ENCODE results near the gene HDHD5. TPM values are rescaled to one million over a fixed set of nuclear protein-coding genes. Genes with fewer than 3 reads are reported as not detected.

The HDHD5 gene
- total and polyA plus RNA-seq, 4 donors, result 13.2 to 46.1 (median 35.9) TPM

DNA sequence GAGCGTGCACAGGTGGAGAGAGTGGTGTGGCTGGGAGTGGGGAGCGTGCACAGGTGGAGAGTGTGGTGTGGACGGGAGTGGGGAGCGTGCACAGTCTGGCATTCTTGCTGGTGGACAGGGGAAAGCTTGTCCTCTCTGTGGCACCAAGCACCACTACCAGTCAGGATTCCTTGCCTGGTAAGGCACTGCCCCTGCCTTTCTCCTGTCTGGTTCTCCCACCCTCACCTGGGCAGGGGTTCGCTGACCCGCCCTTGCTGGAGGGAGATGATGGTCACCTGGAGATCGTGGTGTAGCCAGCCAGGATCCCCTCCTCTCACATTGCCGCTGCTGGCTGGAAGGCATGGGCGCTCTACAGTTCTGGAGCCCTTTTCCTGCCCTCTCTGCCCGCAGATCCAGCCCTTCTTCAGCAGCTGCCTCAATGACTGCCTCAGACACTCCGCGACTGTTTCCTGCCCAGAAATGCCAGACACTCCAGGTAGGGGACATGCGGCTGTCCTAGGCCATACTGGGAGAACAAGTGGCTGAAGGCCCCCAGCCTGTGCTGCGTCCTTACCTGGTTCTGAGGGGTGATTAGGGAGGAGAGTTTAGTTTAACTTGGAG lies 54.6 kb downstream of the HDHD5 start (continued):
- TF ChIP-seq YY1 (IDR thresholded peaks at IDR 0.05), result no peak
- TF ChIP-seq, protein P1, sequence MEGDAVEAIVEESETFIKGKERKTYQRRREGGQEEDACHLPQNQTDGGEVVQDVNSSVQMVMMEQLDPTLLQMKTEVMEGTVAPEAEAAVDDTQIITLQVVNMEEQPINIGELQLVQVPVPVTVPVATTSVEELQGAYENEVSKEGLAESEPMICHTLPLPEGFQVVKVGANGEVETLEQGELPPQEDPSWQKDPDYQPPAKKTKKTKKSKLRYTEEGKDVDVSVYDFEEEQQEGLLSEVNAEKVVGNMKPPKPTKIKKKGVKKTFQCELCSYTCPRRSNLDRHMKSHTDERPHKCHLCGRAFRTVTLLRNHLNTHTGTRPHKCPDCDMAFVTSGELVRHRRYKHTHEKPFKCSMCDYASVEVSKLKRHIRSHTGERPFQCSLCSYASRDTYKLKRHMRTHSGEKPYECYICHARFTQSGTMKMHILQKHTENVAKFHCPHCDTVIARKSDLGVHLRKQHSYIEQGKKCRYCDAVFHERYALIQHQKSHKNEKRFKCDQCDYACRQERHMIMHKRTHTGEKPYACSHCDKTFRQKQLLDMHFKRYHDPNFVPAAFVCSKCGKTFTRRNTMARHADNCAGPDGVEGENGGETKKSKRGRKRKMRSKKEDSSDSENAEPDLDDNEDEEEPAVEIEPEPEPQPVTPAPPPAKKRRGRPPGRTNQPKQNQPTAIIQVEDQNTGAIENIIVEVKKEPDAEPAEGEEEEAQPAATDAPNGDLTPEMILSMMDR (IDR thresholded peaks at IDR 0.05; ENCODE audit: low read depth, low read length, missing input control), result no peak
- TF ChIP-seq HNF4A (conservative IDR thresholded peaks at IDR 0.05), result no peak

DNA sequence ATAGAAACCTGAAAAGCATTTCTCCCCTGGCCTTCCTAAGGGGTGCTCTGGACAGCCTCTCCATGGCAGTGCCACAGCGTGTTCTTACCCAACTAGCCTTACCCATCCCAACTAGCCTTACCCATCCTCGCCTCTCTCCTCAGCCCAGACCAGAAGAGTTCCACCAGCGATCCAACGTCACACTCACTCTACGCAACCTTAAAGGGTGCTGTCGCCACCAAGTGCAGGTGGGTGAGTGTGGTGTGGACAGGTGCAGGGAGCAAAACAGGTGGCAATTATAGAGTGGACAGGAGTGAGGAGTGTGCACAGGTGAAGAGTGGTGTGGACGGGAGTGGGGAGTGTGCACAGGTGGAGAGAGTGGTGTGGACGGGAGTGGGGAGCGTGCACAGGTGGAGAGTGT lies 55.7 kb downstream of the HDHD5 start:
- WGBS, result 95% methylated on average over 9 of the region's 9 CpGs
- Histone ChIP-seq H3K9me3 (ENCODE audit: control insufficient read depth in 4 of 4, low read length in 3 of 4) (no peaks in the 10 kb centered on the region), H3K9ac (ENCODE audit: low read depth in 1 of 2, low read length in 2 of 2) (no peak overlapping the region), H3K27me3 (ENCODE audit: control insufficient read depth in 4 of 4, insufficient read depth in 4 of 4, low read length in 3 of 4) (no peaks in the 10 kb centered on the region), H3K36me3 (ENCODE audit: control insufficient read depth in 4 of 4, insufficient read depth in 3 of 4, low read depth in 1 of 4, low read length in 3 of 4) (peaks cover 21 to 85% (median 51%) of the 10 kb centered on the region in 4 donors), H3K4me1 (ENCODE audit: control insufficient read depth in 4 of 4, insufficient read depth in 4 of 4, low read length in 3 of 4) (peaks cover 0 to 4% (median 0%) of the 10 kb centered on the region in 4 donors), H3K4me3 (ENCODE audit: low read depth in 1 of 3, low read length in 3 of 3) (no peak overlapping the region), H3K27ac (ENCODE audit: low read depth in 1 of 2, low read length in 2 of 2) (no peak overlapping the region)
- no peak for TF ChIP-seq HNF4G (IDR thresholded peaks at IDR 0.05)
- TF ChIP-seq, protein P2, sequence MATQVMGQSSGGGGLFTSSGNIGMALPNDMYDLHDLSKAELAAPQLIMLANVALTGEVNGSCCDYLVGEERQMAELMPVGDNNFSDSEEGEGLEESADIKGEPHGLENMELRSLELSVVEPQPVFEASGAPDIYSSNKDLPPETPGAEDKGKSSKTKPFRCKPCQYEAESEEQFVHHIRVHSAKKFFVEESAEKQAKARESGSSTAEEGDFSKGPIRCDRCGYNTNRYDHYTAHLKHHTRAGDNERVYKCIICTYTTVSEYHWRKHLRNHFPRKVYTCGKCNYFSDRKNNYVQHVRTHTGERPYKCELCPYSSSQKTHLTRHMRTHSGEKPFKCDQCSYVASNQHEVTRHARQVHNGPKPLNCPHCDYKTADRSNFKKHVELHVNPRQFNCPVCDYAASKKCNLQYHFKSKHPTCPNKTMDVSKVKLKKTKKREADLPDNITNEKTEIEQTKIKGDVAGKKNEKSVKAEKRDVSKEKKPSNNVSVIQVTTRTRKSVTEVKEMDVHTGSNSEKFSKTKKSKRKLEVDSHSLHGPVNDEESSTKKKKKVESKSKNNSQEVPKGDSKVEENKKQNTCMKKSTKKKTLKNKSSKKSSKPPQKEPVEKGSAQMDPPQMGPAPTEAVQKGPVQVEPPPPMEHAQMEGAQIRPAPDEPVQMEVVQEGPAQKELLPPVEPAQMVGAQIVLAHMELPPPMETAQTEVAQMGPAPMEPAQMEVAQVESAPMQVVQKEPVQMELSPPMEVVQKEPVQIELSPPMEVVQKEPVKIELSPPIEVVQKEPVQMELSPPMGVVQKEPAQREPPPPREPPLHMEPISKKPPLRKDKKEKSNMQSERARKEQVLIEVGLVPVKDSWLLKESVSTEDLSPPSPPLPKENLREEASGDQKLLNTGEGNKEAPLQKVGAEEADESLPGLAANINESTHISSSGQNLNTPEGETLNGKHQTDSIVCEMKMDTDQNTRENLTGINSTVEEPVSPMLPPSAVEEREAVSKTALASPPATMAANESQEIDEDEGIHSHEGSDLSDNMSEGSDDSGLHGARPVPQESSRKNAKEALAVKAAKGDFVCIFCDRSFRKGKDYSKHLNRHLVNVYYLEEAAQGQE (IDR thresholded peaks at IDR 0.05), result no peak
- no peak for TF ChIP-seq RXRA (IDR thresholded peaks at IDR 0.05)
- TF ChIP-seq, protein P3, sequence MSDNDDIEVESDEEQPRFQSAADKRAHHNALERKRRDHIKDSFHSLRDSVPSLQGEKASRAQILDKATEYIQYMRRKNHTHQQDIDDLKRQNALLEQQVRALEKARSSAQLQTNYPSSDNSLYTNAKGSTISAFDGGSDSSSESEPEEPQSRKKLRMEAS (IDR thresholded peaks at IDR 0.05), result no peak
- TF ChIP-seq SP1 (IDR thresholded peaks at IDR 0.05), result no peak
- TF ChIP-seq, protein P4, sequence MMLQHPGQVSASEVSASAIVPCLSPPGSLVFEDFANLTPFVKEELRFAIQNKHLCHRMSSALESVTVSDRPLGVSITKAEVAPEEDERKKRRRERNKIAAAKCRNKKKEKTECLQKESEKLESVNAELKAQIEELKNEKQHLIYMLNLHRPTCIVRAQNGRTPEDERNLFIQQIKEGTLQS (IDR thresholded peaks at IDR 0.05), result no peak
- TF ChIP-seq EGR1 (IDR thresholded peaks at IDR 0.05; ENCODE audit: low read depth in 2 of 2), result no peak
- no peak for TF ChIP-seq FOXA1 (IDR thresholded peaks at IDR 0.05)
- TF ChIP-seq, protein P5, sequence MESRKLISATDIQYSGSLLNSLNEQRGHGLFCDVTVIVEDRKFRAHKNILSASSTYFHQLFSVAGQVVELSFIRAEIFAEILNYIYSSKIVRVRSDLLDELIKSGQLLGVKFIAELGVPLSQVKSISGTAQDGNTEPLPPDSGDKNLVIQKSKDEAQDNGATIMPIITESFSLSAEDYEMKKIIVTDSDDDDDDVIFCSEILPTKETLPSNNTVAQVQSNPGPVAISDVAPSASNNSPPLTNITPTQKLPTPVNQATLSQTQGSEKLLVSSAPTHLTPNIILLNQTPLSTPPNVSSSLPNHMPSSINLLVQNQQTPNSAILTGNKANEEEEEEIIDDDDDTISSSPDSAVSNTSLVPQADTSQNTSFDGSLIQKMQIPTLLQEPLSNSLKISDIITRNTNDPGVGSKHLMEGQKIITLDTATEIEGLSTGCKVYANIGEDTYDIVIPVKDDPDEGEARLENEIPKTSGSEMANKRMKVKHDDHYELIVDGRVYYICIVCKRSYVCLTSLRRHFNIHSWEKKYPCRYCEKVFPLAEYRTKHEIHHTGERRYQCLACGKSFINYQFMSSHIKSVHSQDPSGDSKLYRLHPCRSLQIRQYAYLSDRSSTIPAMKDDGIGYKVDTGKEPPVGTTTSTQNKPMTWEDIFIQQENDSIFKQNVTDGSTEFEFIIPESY (IDR thresholded peaks at IDR 0.05), result no peak
- TF ChIP-seq TAF1 (conservative IDR thresholded peaks at IDR 0.05), result no peak
- TF ChIP-seq RAD21 (IDR thresholded peaks at IDR 0.05), result no peak
- no peak for TF ChIP-seq FOXA2 (IDR thresholded peaks at IDR 0.05)
- DNase-seq (ENCODE audit: low spot score), result no peak

All from liver (tissue), 9 donors.